Stimulated activated CD4-positive, alpha-beta T cell treated with anti-CD3 and anti-CD28 coated beads, TNF-alpha, amount 100 ng/mL, for 24 hours (primary cell): ENCODE data around the gene PPTC7.
"Not testable (repeated sequence)": the region's sequence is repeated elsewhere in the genome, so short reads cannot be mapped to it uniquely, and the experiment has no call there.

Source experiments
- DNase-seq, 3 experiments: peaks; one replicate each; pipeline ENCODE4 v3.0.0-alpha.2; 2020; ENCODE audit warnings: low read depth in 3 of 3

PPTC7 gene

GRCh38 chr12:110583137-110584059 is at the start of gene PPTC7:
PPTC7 (minus strand) TSS chr12:110583318; CDS start chr12:110583031, 287 bp downstream.
- DNase-seq: peak; percentile 94 to 98 (median 96)

- no peak for DNase-seq
Observed at GRCh38 chr12:110627500-110628195, 44.5 kb upstream of the PPTC7 start.

GRCh38 chr12:110622582-110622981 is 39.5 kb upstream of the PPTC7 start:
- DNase-seq: no peak

GRCh38 chr12:110619534-110619953 is 36.4 kb upstream of the PPTC7 start:
- peak in 2 of 3 experiments; percentile 1 to 45 for DNase-seq

DNA sequence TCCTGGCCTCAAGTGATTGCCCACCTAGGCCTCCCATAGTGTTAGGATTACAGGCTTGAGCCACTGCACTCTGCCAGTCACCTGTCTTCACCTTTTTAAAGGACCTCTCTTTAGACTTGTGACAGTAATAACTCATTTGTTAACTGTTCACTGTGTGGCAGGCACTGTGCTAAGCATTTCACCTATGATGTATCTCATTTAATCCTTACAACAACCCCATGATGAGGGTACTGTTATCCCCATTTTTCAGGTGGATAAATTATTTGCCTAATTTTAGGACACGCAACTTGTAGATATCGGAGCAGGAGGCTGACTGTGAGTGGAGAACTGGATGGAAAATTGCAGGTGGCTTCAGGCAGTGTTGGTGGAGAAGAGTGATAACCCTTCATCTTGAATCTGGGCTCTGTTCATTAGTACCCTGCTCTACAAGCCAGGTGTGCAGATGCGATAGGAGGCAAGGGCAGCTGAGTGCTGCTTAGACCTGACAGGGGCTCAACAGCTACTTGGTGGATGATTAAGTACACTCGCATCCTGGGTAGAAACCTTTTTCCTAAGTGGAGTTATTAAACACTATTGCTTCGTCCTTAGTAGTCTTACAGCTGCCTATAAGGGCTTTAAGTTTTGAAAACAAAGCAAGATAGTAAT is 33.5 kb upstream of the PPTC7 start:
- no peak for DNase-seq

DNA sequence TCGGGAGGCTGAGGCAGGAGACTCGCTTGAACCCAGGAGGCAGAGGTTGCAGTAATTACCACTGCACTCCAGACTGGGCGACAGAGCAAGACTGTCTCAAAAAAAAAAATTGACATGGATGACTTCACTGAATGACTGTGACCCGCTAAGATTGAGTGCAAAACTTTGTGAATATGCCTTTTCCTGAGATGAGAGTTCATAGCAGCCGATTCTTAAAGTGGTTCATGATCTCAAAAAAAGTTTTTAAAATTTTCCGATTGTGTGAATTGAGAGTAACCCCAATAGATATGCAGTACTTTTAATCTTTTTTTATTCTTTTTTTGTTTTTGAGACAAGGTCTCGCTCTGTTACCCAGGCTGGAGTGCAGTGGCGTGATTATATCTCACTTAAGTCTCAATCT is 32.1 kb upstream of the PPTC7 start:
- DNase-seq: no peak

DNA sequence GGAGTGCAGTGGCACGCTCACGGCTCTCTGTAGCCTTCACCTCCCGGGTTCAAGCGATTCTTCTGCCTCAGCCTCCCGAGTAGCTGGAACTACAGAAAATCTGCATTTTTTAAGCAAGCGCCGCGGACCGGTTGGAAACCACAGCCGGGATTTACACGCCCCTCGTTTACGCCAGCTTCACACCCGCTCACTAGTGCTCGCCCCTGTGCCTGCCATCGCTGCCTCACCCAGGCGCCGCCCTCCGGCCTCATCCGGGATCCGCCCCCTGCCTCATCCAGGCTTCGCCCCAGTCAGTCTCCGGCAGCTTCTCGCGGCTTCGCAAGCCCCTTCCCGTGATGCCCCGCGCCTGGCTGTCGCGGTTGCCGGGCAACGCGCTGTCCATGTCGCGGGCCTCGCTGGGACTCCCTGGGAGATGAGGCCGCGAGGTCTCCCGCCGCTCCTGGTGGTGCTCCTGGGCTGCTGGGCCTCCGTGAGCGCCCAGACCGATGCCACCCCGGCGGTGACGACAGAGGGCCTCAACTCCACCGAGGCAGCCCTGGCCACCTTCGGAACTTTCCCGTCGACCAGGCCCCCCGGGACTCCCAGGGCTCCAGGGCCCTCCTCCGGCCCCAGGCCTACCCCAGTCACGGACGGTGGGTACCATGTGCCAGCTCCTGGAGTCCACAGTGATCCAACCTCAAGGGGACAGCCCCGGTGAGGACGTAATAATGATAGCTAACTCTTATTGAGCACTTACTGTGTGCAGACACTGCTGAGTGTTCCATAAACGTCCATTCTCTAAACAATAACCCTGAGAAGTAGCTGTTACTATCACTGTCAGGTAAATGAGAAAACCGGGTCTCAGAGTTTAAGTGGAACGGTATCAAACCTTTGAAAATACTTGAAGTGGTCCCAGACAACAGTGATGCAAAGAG is 30.9 kb upstream of the PPTC7 start, which contains the start of gene TCTN1:
Gene TCTN1 (plus strand): TSS at position 359 of the 914 bp plus-strand sequence. CDS start 54 bp downstream, at position 413.
- peak; percentile 94 to 98 (median 94) for DNase-seq

DNA sequence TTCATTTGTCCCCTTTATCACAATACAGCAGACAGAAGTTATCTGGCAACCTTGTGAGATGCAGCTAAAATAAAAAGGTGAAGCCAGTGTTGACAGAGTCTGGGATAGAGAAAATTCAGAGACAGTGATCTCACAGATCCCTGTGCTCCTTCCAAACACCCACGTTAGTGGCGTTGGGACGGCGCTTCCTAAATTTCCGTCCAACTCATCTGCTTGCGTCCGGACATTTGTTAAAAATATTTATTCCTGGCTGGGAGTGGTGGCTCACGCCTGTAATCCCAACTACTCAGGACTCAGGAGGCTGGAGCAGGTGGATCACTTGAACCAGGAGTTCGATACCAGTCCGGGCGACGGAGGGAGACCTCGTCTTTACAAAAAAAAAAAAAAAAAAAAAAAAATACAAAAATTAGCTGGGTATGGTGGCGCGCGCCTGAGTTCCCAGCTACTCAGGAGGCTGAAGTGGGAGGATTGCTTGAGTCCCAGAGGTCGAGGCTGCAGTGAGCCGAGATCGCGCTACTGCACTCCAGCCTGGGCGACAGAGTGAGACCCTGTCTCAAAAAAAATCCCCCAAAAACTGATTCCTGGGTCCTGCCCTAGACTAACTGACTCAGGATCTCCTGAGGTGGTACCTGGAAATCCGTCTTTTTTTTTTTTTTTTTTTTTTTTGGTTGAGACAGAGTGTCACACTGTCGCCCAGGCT is 30.1 kb upstream of the PPTC7 start:
- DNase-seq: no peak

GRCh38 chr12:110606253-110606611 is 23.1 kb upstream of the PPTC7 start:
- DNase-seq: no peak

- DNase-seq: peak in 1 of 3 experiments; percentile 21
Observed at GRCh38 chr12:110602085-110602814, 19.1 kb upstream of the PPTC7 start.

DNA sequence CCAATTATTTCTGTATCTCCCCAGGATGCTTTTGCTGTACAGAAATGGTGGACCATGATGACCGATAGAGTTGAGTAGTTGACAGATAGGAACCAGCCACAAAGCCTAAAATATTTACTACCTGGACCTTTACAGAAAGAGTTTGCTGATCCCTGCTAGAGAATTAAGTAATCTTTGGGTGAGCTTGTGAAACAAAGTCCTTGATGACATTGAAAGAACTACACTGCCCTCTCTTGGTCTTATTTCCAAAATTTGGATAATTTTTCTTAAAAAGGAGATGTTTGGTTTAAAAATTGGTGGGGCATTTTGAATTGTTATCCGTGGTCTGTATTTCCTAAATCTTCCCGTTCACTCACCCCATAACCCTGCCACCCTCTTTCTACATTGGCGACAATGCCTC is 17.1 kb upstream of the PPTC7 start:
- DNase-seq: no peak

DNA sequence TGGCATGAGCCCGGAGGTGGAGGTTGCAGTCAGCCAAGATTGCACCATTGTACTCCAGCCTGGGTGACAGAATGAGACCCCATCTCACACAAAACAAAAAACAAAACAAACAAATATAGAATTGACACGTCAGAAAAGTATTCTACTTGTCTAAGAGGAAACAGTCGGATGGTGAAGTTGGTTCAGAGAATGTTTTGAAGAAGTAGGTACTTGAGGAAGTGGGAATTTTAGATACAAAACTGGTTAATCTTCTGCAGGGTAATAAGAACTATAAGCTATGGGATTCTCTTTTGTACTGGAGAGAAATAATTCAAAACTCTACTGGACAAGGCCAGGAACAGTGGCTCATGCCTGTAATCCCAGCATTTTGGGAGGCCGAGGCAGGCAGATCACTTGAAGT is 16.2 kb upstream of the PPTC7 start:
- DNase-seq: no peak

DNA sequence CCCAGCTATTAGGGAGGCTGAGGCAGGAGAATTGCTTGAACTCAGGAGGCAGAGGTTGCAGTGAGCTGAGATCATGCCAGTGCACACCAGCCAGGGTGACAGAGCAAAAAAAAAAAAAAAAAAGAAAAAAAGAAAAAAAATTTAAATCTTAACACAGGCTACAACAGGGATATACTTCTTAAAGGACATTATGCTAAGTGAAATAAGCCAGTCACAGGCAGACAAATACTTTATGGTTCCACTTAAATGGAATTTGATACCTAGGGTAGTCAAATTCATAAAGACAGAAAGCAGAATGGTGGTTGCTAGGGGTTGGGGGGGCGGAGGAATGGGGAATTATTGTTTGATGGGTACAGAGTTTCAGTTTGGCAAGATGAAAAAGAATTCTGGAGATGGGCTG is 14.8 kb upstream of the PPTC7 start:
- no peak for DNase-seq

DNA sequence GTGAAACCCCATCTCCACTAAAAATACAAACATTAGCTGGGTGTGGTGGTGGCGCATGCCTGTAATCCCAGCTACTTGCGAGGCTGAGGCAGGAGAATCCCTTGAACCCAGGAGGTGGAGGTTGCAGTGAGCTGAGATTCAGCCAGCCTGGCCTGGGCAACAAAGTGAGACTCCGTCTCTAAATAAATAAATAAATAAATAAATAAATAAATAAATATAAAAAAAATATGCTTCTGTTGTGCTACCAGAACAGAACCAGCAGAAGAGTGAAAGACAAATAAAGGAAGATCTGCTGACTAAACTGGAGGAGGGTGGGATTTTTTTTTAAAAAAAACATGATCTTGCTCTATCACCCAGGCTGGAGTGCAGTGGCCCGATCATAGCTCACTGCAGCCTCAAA is 9.8 kb upstream of the PPTC7 start:
- DNase-seq: not testable (repeated sequence)

DNA sequence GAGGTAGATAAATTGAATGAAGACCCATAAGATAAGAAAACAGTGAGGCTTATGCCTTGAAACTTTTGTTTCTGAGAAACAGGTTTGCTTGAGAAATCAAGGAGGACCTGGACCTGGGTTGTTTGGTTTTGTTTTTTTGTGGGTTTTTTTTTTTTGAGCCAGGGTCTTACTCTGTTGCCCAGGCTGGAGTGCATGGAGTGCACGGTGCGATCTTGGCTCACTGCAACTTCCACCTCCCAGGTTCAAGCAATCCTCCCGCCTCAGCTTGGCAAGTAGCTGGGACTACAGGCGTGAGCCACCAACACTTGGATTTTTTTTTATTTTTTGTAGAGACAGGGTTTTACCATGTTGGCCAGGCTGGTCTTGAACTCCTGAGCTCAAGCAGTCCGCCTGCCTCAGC is 9.0 kb upstream of the PPTC7 start:
- no peak for DNase-seq

GRCh38 chr12:110591451-110592051 is 8.4 kb upstream of the PPTC7 start:
- DNase-seq: no peak

DNA sequence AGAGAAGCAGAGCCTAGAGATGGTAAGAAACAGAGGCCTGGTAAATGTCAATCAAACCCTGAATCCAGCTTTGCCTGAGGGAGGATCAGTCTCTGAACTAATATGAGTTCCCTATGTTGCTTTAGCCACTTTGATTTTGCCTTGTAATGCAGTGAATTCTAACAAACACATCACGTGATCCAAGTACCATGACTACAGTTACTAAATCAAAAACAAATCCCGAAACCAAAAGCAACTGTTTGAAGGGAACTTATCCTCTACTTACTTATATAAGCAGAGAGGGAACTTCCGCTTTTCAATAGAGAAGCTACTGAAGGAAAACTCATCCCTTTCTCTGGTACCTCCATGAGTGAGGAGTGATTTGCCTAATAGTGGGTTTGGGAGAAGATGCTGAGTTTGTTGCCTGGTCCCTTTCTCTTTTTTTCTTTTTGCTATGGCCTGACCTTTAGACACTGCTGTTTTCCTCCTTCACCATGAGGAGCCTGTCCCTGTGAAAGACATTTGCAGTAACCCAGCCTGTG is 7.7 kb upstream of the PPTC7 start:
- DNase-seq: no peak

GRCh38 chr12:110590059-110590458 is 6.9 kb upstream of the PPTC7 start:
- no peak for DNase-seq

- DNase-seq: not testable (repeated sequence)
Observed at GRCh38 chr12:110587102-110587501, 4.0 kb upstream of the PPTC7 start.
